Transverse colon (tissue), 4 donors: ENCODE data around the gene FAM107B. TPM values are rescaled to one million over a fixed set of nuclear protein-coding genes. Genes with fewer than 3 reads are reported as not detected.

Experiments used
- DNase-seq: peaks from one replicate; pipeline ENCODE4 v3.0.0-alpha.2; 2019
- H3K27ac ChIP-seq, 4 donors: fragments of 200-600 bp; sonication (generic); 2 replicates each; pipeline ENCODE4 v1.5.1; 2016 to 2018; ENCODE audit warnings: inconsistent platforms in 4 of 4
- H3K27me3 ChIP-seq: fragments of 200-600 bp; sonication (generic); 2 replicates; pipeline ENCODE4 v1.5.1; 2017; ENCODE audit warnings: inconsistent platforms
- H3K36me3 ChIP-seq, 4 donors: fragments of 200-600 bp; sonication (generic); 2 replicates each; pipeline ENCODE4 v1.5.1; 2017 to 2019; ENCODE audit warnings: inconsistent platforms in 4 of 4
- H3K4me1 ChIP-seq, 4 donors: fragments of 200-600 bp; sonication (generic); 2 replicates each; pipeline ENCODE4 v1.5.1; 2017 to 2020; ENCODE audit warnings: inconsistent platforms in 4 of 4
- H3K4me3 ChIP-seq, 4 donors: fragments of 200-600 bp; sonication (generic); 1 replicate in 1 of 4; 2 replicates in 3 of 4; pipeline versions ENCODE4 v1.5.1 to v1.6.1; 2017 to 2019; ENCODE audit warnings: inconsistent platforms in 4 of 4
- H3K9me3 ChIP-seq, 2 donors: fragments of 200-600 bp; sonication (generic); 2 replicates each; pipeline ENCODE4 v1.5.1; 2017 to 2019; ENCODE audit warnings: inconsistent platforms in 2 of 2
- EP300 ChIP-seq: sonication (generic); formaldehyde crosslinking; IDR thresholded peaks from one replicate; pipeline ENCODE4 v1.6.1; 2017; ENCODE audit warnings: antibody characterized with exemption, low read depth
- POLR2A ChIP-seq: fragments of 450-650 bp; IDR thresholded peaks from one replicate; pipeline ENCODE4 v1.6.1; 2016; ENCODE audit warnings: antibody characterized with exemption, mild to moderate bottlenecking, moderate library complexity
- POLR2AphosphoS5 ChIP-seq, 3 donors: sonication (generic); formaldehyde crosslinking; IDR thresholded peaks; one replicate each; pipeline ENCODE4 v1.6.1; 2016; ENCODE audit warnings: antibody characterized with exemption in 3 of 3
- WGBS, 2 donors: methylation state at CpG; one replicate each; pipeline ENCODE4 v1.1.5; 2018; ENCODE audit warnings: low coverage in 1 of 2; 5-methylcytosine and 5-hydroxymethylcytosine counted together
- in situ Hi-C, 4 donors: fragments of 200-750 bp; cut with MboI; loops; one replicate each; pipeline versions ENCODE4 v1.15.0 to v1.15.1; 2017; ENCODE audit warnings: low sequenced_read_pairs in 3 of 4, low pct_ligation_motif_present in 1 of 4, low pct_unique_long_range_greater_than_20kb in 1 of 4
- intact Hi-C: fragments of 100-400 bp; cut with DNase I; formaldehyde crosslinking; loops from one replicate; pipeline ENCODE4 v1.15.1; 2023; ENCODE audit warnings: low total_unique reads
- total RNA-seq, 4 donors: library from RNA; depleted of rRNA; stranded (reverse); fragments of >200 nt; gene quantifications; one replicate each; pipeline ENCODE4 v1.1.0, GENCODE V29; 2016
- TF ChIP-seq, protein P1 (sequence below), 5 experiments: fragments of 200-600 bp in 3 of 5; fragments of 450-650 bp in 2 of 5; sonication (generic) in 3 of 5; IDR thresholded peaks; 1 replicate in 2 of 5; 2 replicates in 3 of 5; pipeline ENCODE4 v1.5.1; 2016 to 2017; ENCODE audit warnings: antibody characterized with exemption in 5 of 5, inconsistent platforms in 3 of 5, mild to moderate bottlenecking in 2 of 5, moderate library complexity in 1 of 5

Gene FAM107B
- total RNA-seq, 4 donors from 2014 or later: 23.9 to 71.0 (median 52.8) TPM

GRCh38 chr10:14573666-14574261, 200.9 kb downstream of the FAM107B start:
- intact Hi-C loops (no loop called here), in situ Hi-C loops (no loop called here)
- DNase-seq: no peak
- Histone ChIP-seq H3K9me3 (no peaks in the 10 kb centered on the region), H3K27me3 (no peaks in the 10 kb centered on the region), H3K36me3 (no peaks in the 10 kb centered on the region), H3K4me3 (no peak overlapping the region), H3K27ac (no peak overlapping the region), H3K4me1 (peaks cover 7 to 23% (median 21%) of the 10 kb centered on the region in 4 donors)
- 33 to 44% methylated on average over 1 of the region's 1 CpG for WGBS, 2 donors
- TF ChIP-seq POLR2A: no peak
- TF ChIP-seq, protein P1, sequence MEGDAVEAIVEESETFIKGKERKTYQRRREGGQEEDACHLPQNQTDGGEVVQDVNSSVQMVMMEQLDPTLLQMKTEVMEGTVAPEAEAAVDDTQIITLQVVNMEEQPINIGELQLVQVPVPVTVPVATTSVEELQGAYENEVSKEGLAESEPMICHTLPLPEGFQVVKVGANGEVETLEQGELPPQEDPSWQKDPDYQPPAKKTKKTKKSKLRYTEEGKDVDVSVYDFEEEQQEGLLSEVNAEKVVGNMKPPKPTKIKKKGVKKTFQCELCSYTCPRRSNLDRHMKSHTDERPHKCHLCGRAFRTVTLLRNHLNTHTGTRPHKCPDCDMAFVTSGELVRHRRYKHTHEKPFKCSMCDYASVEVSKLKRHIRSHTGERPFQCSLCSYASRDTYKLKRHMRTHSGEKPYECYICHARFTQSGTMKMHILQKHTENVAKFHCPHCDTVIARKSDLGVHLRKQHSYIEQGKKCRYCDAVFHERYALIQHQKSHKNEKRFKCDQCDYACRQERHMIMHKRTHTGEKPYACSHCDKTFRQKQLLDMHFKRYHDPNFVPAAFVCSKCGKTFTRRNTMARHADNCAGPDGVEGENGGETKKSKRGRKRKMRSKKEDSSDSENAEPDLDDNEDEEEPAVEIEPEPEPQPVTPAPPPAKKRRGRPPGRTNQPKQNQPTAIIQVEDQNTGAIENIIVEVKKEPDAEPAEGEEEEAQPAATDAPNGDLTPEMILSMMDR (IDR thresholded peaks at IDR 0.05): no peak
- no peak for TF ChIP-seq EP300
- TF ChIP-seq POLR2AphosphoS5 (IDR thresholded peaks at IDR 0.05): no peak

GRCh38 chr10:14572811-14573210, 201.9 kb downstream of the FAM107B start:
- TF ChIP-seq, protein P1 (IDR thresholded peaks at IDR 0.05): no peak
- TF ChIP-seq POLR2AphosphoS5 (IDR thresholded peaks at IDR 0.05) (no peak), POLR2A (no peak), EP300 (no peak)
- WGBS, 2 donors: 91 to 100% methylated on average over 2 to 3 of the region's 3 CpGs
- Histone ChIP-seq H3K4me3 (no peak overlapping the region), H3K9me3 (no peaks in the 10 kb centered on the region), H3K36me3 (no peaks in the 10 kb centered on the region), H3K4me1 (peaks cover 7 to 23% (median 17%) of the 10 kb centered on the region in 4 donors), H3K27me3 (no peaks in the 10 kb centered on the region), H3K27ac (no peak overlapping the region)
- intact Hi-C loops (no loop called here), in situ Hi-C loops (no loop called here)
- no peak for DNase-seq

DNA sequence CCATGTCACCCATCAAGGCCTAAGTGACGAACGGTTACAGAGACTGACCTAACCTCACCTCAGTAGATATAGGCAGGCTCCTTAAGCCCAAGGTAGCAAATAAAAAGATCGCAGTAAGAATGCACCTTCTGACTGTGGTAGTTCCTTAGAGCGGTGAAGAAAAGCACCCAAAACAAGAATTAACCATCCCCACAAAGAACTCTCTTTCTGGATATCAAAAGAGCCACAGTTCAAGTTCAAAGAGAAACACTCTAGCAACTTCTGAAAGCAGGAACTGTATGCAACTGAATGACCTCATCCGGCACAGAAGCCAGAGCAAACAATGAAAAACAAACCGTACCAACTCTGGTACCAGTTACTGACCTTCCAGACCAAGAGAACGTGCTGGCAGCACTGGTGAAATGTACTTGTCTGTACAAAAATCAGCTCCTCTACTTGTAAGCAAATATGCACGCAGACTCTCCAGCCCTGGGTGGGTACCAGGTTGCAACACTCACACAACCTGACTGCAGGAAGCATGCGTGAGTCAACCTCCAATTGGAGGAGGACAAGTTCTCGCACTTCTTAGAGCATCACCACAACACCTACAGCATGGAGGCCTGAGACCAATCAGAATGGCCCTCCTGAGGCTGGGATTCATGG, 202.7 kb downstream of the FAM107B start:
- intact Hi-C loops (no loop called here), in situ Hi-C loops (no loop called here)
- WGBS, 2 donors: 28 to 42% methylated on average over 4 to 10 of the region's 10 CpGs
- H3K36me3 ChIP-seq: no peaks in the 10 kb centered on the region
- no peaks in the 10 kb centered on the region for H3K27me3 ChIP-seq
- peak overlapping the region; percentile 44 to 71 (median 63) for H3K27ac ChIP-seq
- H3K4me1 ChIP-seq: peaks cover 7 to 23% (median 17%) of the 10 kb centered on the region in 4 donors
- no peak for DNase-seq
- TF ChIP-seq, protein P1 (IDR thresholded peaks at IDR 0.05): no peak
- TF ChIP-seq POLR2A: peak; percentile 18
- TF ChIP-seq POLR2AphosphoS5 (IDR thresholded peaks at IDR 0.05): peak in 1 of 3 donors; percentile 28
- TF ChIP-seq EP300: no peak
- no peak overlapping the region for H3K4me3 ChIP-seq
- H3K9me3 ChIP-seq: no peaks in the 10 kb centered on the region

DNA sequence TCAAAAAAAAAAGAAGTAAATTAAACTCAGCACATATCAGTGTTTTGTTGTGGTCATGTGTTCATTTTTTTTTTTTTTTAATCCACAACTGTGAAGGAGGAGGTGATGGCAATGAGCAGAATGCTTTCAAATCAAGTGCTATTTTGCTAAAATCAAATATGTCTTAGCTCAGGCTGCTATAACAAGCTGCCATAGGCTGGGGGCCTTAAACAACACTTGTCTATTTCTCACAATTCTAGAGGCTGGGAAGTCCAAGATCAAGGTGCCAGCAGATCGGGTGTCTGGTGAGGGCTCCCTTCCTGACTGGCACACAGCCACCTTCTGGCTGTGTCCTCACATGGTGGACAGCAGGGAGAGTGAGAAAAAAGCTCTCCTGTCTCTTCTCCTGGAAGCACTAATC, 203.9 kb downstream of the FAM107B start:
- whole genome bisulfite sequencing, 2 donors: 62% methylated on average over 1 of the region's 1 CpG; no CpG with 5 or more reads in 1 of the 2 donors
- in situ Hi-C loops: no loop called here
- H3K36me3 ChIP-seq: no peaks in the 10 kb centered on the region
- no peak overlapping the region for H3K4me3 ChIP-seq
- H3K9me3 ChIP-seq: no peaks in the 10 kb centered on the region
- no peak for TF ChIP-seq POLR2AphosphoS5 (IDR thresholded peaks at IDR 0.05)
- no peak for TF ChIP-seq EP300
- TF ChIP-seq, protein P1 (IDR thresholded peaks at IDR 0.05): no peak
- TF ChIP-seq POLR2A: no peak
- H3K27me3 ChIP-seq: no peaks in the 10 kb centered on the region
- peak overlapping the region; percentile 44 to 71 (median 52) for H3K27ac ChIP-seq
- no peak for DNase-seq
- H3K4me1 ChIP-seq: peaks cover 7 to 23% (median 17%) of the 10 kb centered on the region in 4 donors
- intact Hi-C loops: no loop called here
